Neural progenitor cell (in vitro differentiated cells): Measurements from ENCODE around the gene DTX3L. TPM values are rescaled to one million over a fixed set of nuclear protein-coding genes. Genes with fewer than 3 reads are reported as not detected.

ENCODE experiments used
- DNase-seq: peaks from one replicate; pipeline ENCODE4 v3.0.0-alpha.2; 2016; ENCODE audit warnings: low spot score
- H2AFZ ChIP-seq: fragments of 200-600 bp; sonication (generic); replicated peaks from 2 replicates; pipeline ENCODE4 v1.6.1; 2016; ENCODE audit warnings: antibody characterized with exemption
- H3F3A ChIP-seq: fragments of 200-600 bp; sonication (generic); 2 replicates; pipeline ENCODE4 v1.6.1; 2016; ENCODE audit warnings: antibody characterized with exemption, low read depth
- H3K27ac ChIP-seq: fragments of 200-600 bp; sonication (generic); 2 replicates; pipeline ENCODE4 v1.5.1; 2016; ENCODE audit warnings: mild to moderate bottlenecking
- H3K27me3 ChIP-seq: fragments of 200-600 bp; sonication (generic); 2 replicates; pipeline ENCODE4 v1.6.1; 2016; ENCODE audit warnings: mild to moderate bottlenecking, moderate library complexity
- H3K36me3 ChIP-seq: fragments of 200-600 bp; sonication (generic); 2 replicates; pipeline ENCODE4 v1.5.1; 2016
- H3K4me1 ChIP-seq: fragments of 200-600 bp; sonication (generic); 2 replicates; pipeline ENCODE4 v1.6.1; 2016; ENCODE audit warnings: mixed run types
- H3K4me2 ChIP-seq: fragments of 200-600 bp; sonication (generic); 2 replicates; pipeline ENCODE4 v1.6.1; 2016
- H3K4me3 ChIP-seq: fragments of 200-600 bp; sonication (generic); 2 replicates; pipeline ENCODE4 v1.5.1; 2016
- H3K79me2 ChIP-seq: fragments of 200-600 bp; sonication (generic); 2 replicates; pipeline ENCODE4 v1.6.1; 2016; ENCODE audit warnings: low read depth
- H3K9ac ChIP-seq: fragments of 200-600 bp; sonication (generic); 2 replicates; pipeline ENCODE4 v1.6.1; 2016
- H3K9me3 ChIP-seq: fragments of 200-600 bp; sonication (generic); 2 replicates; pipeline ENCODE4 v1.5.1; 2016; ENCODE audit warnings: low read depth
- H4K20me1 ChIP-seq: fragments of 200-600 bp; sonication (generic); 2 replicates; pipeline ENCODE4 v1.6.1; 2016; ENCODE audit warnings: low read depth
- H3K27ac Mint-ChIP-seq: 3 replicates; pipeline ENCODE4 v1.8.0; 2021; ENCODE audit warnings: mixed read lengths
- H3K27me3 Mint-ChIP-seq: 2 replicates; pipeline ENCODE4 v1.8.0; 2022; ENCODE audit warnings: low read depth, mild to moderate bottlenecking, inconsistent platforms, moderate library complexity, mixed read lengths; ENCODE audit not compliant: insufficient read depth
- H3K36me3 Mint-ChIP-seq: 3 replicates; pipeline ENCODE4 v1.8.0; 2021; ENCODE audit warnings: mixed read lengths
- H3K4me1 Mint-ChIP-seq: 3 replicates; pipeline ENCODE4 v1.8.0; 2021; ENCODE audit warnings: mixed read lengths
- H3K4me3 Mint-ChIP-seq: 3 replicates; pipeline ENCODE4 v1.8.0; 2021; ENCODE audit warnings: mild to moderate bottlenecking, moderate library complexity, mixed read lengths
- H3K9me3 Mint-ChIP-seq: 3 replicates; pipeline ENCODE4 v1.8.0; 2020; ENCODE audit warnings: mixed read lengths
- CTCF ChIP-seq: fragments of 200-600 bp; sonication (generic); IDR thresholded peaks from 2 replicates; pipeline ENCODE4 v1.5.1; 2017; ENCODE audit warnings: antibody characterized with exemption, mild to moderate bottlenecking
- EZH2 ChIP-seq: fragments of 200-600 bp; sonication (generic); IDR thresholded peaks from 2 replicates; pipeline ENCODE4 v1.6.1; 2017; ENCODE audit warnings: antibody characterized with exemption, mild to moderate bottlenecking, moderate library complexity
- EZH2phosphoT487 ChIP-seq: fragments of 200-600 bp; sonication (generic); IDR thresholded peaks from 2 replicates; pipeline ENCODE4 v1.6.1; 2017; ENCODE audit warnings: antibody characterized with exemption
- total RNA-seq: library from RNA; depleted of rRNA; stranded (reverse); fragments of >200 nt; gene quantifications from 2 replicates; pipeline ENCODE4 v1.2.3, GENCODE V29; 2015; ENCODE audit warnings: low replicate concordance

Gene DTX3L
- total RNA-seq, 1 donor from 2014 or later = 3.2 TPM

- Histone ChIP-seq H3K36me3 (no peaks in the 10 kb centered on the region), H4K20me1 (peaks cover 22% of the 10 kb centered on the region), H3K4me2 (no peak overlapping the region), H2AFZ (no peak overlapping the region), H3K27ac (no peak overlapping the region), H3K9ac (no peak overlapping the region), H3K4me3 (no peak overlapping the region), H3K4me1 (peaks cover 12% of the 10 kb centered on the region), H3K79me2 (peaks cover 23% of the 10 kb centered on the region), H3K9me3 (no peaks in the 10 kb centered on the region), H3K27me3 (no peaks in the 10 kb centered on the region), H3F3A (peaks cover 7% of the 10 kb centered on the region)
- H3K27ac Mint-ChIP-seq = no peak overlapping the region
- H3K36me3 Mint-ChIP-seq = no peaks in the 10 kb centered on the region
- H3K9me3 Mint-ChIP-seq = no peaks in the 10 kb centered on the region
- no peak overlapping the region for H3K4me3 Mint-ChIP-seq
- H3K27me3 Mint-ChIP-seq = peaks cover 2% of the 10 kb centered on the region
- TF ChIP-seq EZH2phosphoT487 = no peak
- no peak for TF ChIP-seq CTCF
- TF ChIP-seq EZH2 = no peak
- no peak for DNase-seq
- peaks cover 13% of the 10 kb centered on the region for H3K4me1 Mint-ChIP-seq
These were observed 47.2 kb upstream of the DTX3L start for GRCh38 chr3:122516846-122517360.

- Mint-ChIP-seq H3K27ac (no peak overlapping the region), H3K4me3 (no peak overlapping the region), H3K36me3 (no peaks in the 10 kb centered on the region), H3K9me3 (no peaks in the 10 kb centered on the region), H3K27me3 (no peaks in the 10 kb centered on the region), H3K4me1 (peaks cover 3% of the 10 kb centered on the region)
- Histone ChIP-seq H2AFZ (no peak overlapping the region), H3K9me3 (no peaks in the 10 kb centered on the region), H3K79me2 (no peaks in the 10 kb centered on the region), H3K9ac (no peak overlapping the region), H3K4me2 (no peak overlapping the region), H3K4me3 (no peak overlapping the region), H3K4me1 (no peaks in the 10 kb centered on the region), H3F3A (peaks cover under 1% of the 10 kb centered on the region), H4K20me1 (no peaks in the 10 kb centered on the region), H3K36me3 (peaks cover 4% of the 10 kb centered on the region), H3K27ac (no peak overlapping the region), H3K27me3 (no peaks in the 10 kb centered on the region)
- DNase-seq = no peak
- TF ChIP-seq EZH2 = no peak
- TF ChIP-seq CTCF = no peak
- no peak for TF ChIP-seq EZH2phosphoT487
These were observed 44.4 kb upstream of the DTX3L start for GRCh38 chr3:122519693-122520092.

GRCh38 chr3:122520861-122521260 is 43.3 kb upstream of the DTX3L start:
- Mint-ChIP-seq H3K4me1 (no peaks in the 10 kb centered on the region), H3K9me3 (no peaks in the 10 kb centered on the region), H3K27ac (no peak overlapping the region), H3K36me3 (no peaks in the 10 kb centered on the region), H3K27me3 (no peaks in the 10 kb centered on the region), H3K4me3 (no peak overlapping the region)
- Histone ChIP-seq H2AFZ (no peak overlapping the region), H3K79me2 (no peaks in the 10 kb centered on the region), H3K4me2 (no peak overlapping the region), H3K27me3 (no peaks in the 10 kb centered on the region), H3K27ac (no peak overlapping the region), H3K4me1 (no peaks in the 10 kb centered on the region), H3K4me3 (no peak overlapping the region), H3K9me3 (no peaks in the 10 kb centered on the region), H3K9ac (no peak overlapping the region), H3K36me3 (peaks cover 5% of the 10 kb centered on the region), H3F3A (no peaks in the 10 kb centered on the region), H4K20me1 (no peaks in the 10 kb centered on the region)
- no peak for DNase-seq
- no peak for TF ChIP-seq EZH2
- no peak for TF ChIP-seq EZH2phosphoT487
- no peak for TF ChIP-seq CTCF
